HUES6 (cell line): Measurements from ENCODE around the gene PIM3.

Experiments
- H3K27ac ChIP-seq: 2 replicates; pipeline ENCODE4 v1.7.0; 2013; ENCODE audit warnings: low read depth, mild to moderate bottlenecking, low read length, inconsistent platforms
- H3K27me3 ChIP-seq: 2 replicates; pipeline ENCODE4 v1.6.1; 2013; ENCODE audit warnings: low read length; ENCODE audit not compliant: control insufficient read depth, insufficient read depth
- H3K36me3 ChIP-seq: 2 replicates; pipeline ENCODE4 v1.6.1; 2013; ENCODE audit warnings: low read length; ENCODE audit not compliant: control insufficient read depth, insufficient read depth
- H3K4me1 ChIP-seq: 2 replicates; pipeline ENCODE4 v1.6.1; 2013; ENCODE audit warnings: low read length; ENCODE audit not compliant: control insufficient read depth, insufficient read depth
- H3K4me3 ChIP-seq: 2 replicates; pipeline ENCODE4 v1.5.1; 2013; ENCODE audit warnings: low read depth, low read length
- H3K9ac ChIP-seq: one replicate; pipeline ENCODE4 v1.6.1; 2013; ENCODE audit warnings: mild to moderate bottlenecking, low read length
- H3K9me3 ChIP-seq: 2 replicates; pipeline ENCODE4 v1.6.1; 2013; ENCODE audit warnings: low read depth, low read length; ENCODE audit not compliant: control insufficient read depth, insufficient read depth

PIM3 gene

GRCh38 chr22:49965091-49966040 lies 4.8 kb downstream of the PIM3 start:
- Histone ChIP-seq H3K9me3 (no peaks in the 10 kb centered on the region), H3K36me3 (peaks cover 22% of the 10 kb centered on the region), H3K4me1 (peaks cover 15% of the 10 kb centered on the region), H3K27ac (no peak overlapping the region), H3K9ac (no peak overlapping the region), H3K27me3 (peaks cover 4% of the 10 kb centered on the region), H3K4me3 (no peak overlapping the region)

- H3K9me3 ChIP-seq, result no peaks in the 10 kb centered on the region
- no peak overlapping the region for H3K27ac ChIP-seq
- H3K9ac ChIP-seq, result no peak overlapping the region
- H3K36me3 ChIP-seq, result peaks cover 22% of the 10 kb centered on the region
- peaks cover 19% of the 10 kb centered on the region for H3K4me1 ChIP-seq
- H3K4me3 ChIP-seq, result no peak overlapping the region
- peaks cover 11% of the 10 kb centered on the region for H3K27me3 ChIP-seq
These were observed 5.6 kb downstream of the PIM3 start for GRCh38 chr22:49966041-49966773.

GRCh38 chr22:49966774-49967705 lies 6.5 kb downstream of the PIM3 start:
- Histone ChIP-seq H3K4me1 (peaks cover 23% of the 10 kb centered on the region), H3K9me3 (no peaks in the 10 kb centered on the region), H3K9ac (no peak overlapping the region), H3K4me3 (no peak overlapping the region), H3K36me3 (peaks cover 18% of the 10 kb centered on the region), H3K27ac (no peak overlapping the region), H3K27me3 (peaks cover 20% of the 10 kb centered on the region)

- H3K27ac ChIP-seq, result no peak overlapping the region
- H3K9ac ChIP-seq, result no peak overlapping the region
- peaks cover 27% of the 10 kb centered on the region for H3K27me3 ChIP-seq
- H3K9me3 ChIP-seq, result no peaks in the 10 kb centered on the region
- H3K4me1 ChIP-seq, result peaks cover 19% of the 10 kb centered on the region
- no peak overlapping the region for H3K4me3 ChIP-seq
- peaks cover 15% of the 10 kb centered on the region for H3K36me3 ChIP-seq
These were observed 7.2 kb downstream of the PIM3 start for GRCh38 chr22:49967706-49968208.

- no peaks in the 10 kb centered on the region for H3K9me3 ChIP-seq
- peaks cover 9% of the 10 kb centered on the region for H3K36me3 ChIP-seq
- peaks cover 15% of the 10 kb centered on the region for H3K4me1 ChIP-seq
- no peak overlapping the region for H3K9ac ChIP-seq
- H3K4me3 ChIP-seq, result no peak overlapping the region
- H3K27me3 ChIP-seq, result peaks cover 32% of the 10 kb centered on the region
- H3K27ac ChIP-seq, result no peak overlapping the region
These were observed 7.8 kb downstream of the PIM3 start for GRCh38 chr22:49968313-49968830.

- Histone ChIP-seq H3K4me1 (peaks cover 15% of the 10 kb centered on the region), H3K9ac (no peak overlapping the region), H3K27ac (no peak overlapping the region), H3K4me3 (no peak overlapping the region), H3K36me3 (peaks cover 2% of the 10 kb centered on the region), H3K27me3 (peaks cover 32% of the 10 kb centered on the region), H3K9me3 (no peaks in the 10 kb centered on the region)
These were observed 8.5 kb downstream of the PIM3 start for GRCh38 chr22:49968831-49969661.

GRCh38 chr22:49969751-49970527 lies 9.4 kb downstream of the PIM3 start:
- H3K4me1 ChIP-seq, result peaks cover 15% of the 10 kb centered on the region
- peak overlapping the region; percentile 18 for H3K9ac ChIP-seq

GRCh38 chr22:49970528-49971231 lies 10.1 kb downstream of the PIM3 start:
- Histone ChIP-seq H3K9me3 (no peaks in the 10 kb centered on the region), H3K27ac (no peak overlapping the region), H3K9ac (peak overlapping the region; percentile 46), H3K27me3 (peaks cover 32% of the 10 kb centered on the region), H3K4me1 (peaks cover 15% of the 10 kb centered on the region), H3K36me3 (no peaks in the 10 kb centered on the region), H3K4me3 (peak overlapping the region; percentile 57)

More at GRCh38 chr22:49969751-49970527, 9.4 kb downstream of the PIM3 start:
- Histone ChIP-seq H3K27ac (no peak overlapping the region), H3K36me3 (no peaks in the 10 kb centered on the region), H3K4me3 (no peak overlapping the region), H3K9me3 (no peaks in the 10 kb centered on the region), H3K27me3 (peaks cover 32% of the 10 kb centered on the region)
